GM12874 (cell line): ENCODE measurements around the gene SMARCA4.

Experiments
- TF ChIP-seq, protein P1 (sequence below): IDR thresholded peaks from 2 replicates; pipeline ENCODE4 v1.5.1; 2011; ENCODE audit warnings: low read depth, mild to moderate bottlenecking, control low read depth, low read length, moderate library complexity; ENCODE audit not compliant: insufficient read depth

The SMARCA4 gene

DNA sequence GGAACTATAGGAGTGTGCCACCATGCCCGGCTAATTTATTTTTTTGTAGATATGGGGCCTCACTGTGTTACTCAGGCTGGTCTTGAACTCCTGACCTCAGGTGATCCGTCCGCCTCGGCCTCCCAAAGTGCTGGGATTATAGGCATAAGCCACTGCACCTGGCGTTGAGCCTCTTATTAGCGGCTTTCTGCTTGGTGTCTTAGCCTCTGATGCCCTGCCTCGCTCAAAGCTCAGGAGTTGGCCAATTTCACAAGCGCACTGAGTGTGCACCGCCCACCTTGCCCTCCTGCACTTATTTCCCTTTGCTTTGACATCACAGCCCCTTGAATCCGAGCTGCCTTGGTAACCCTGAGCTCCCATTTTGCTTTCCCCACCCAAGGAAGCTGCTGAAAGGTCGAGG lies 42.5 kb upstream of the SMARCA4 start:
- TF ChIP-seq, protein P1, sequence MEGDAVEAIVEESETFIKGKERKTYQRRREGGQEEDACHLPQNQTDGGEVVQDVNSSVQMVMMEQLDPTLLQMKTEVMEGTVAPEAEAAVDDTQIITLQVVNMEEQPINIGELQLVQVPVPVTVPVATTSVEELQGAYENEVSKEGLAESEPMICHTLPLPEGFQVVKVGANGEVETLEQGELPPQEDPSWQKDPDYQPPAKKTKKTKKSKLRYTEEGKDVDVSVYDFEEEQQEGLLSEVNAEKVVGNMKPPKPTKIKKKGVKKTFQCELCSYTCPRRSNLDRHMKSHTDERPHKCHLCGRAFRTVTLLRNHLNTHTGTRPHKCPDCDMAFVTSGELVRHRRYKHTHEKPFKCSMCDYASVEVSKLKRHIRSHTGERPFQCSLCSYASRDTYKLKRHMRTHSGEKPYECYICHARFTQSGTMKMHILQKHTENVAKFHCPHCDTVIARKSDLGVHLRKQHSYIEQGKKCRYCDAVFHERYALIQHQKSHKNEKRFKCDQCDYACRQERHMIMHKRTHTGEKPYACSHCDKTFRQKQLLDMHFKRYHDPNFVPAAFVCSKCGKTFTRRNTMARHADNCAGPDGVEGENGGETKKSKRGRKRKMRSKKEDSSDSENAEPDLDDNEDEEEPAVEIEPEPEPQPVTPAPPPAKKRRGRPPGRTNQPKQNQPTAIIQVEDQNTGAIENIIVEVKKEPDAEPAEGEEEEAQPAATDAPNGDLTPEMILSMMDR = no peak

DNA sequence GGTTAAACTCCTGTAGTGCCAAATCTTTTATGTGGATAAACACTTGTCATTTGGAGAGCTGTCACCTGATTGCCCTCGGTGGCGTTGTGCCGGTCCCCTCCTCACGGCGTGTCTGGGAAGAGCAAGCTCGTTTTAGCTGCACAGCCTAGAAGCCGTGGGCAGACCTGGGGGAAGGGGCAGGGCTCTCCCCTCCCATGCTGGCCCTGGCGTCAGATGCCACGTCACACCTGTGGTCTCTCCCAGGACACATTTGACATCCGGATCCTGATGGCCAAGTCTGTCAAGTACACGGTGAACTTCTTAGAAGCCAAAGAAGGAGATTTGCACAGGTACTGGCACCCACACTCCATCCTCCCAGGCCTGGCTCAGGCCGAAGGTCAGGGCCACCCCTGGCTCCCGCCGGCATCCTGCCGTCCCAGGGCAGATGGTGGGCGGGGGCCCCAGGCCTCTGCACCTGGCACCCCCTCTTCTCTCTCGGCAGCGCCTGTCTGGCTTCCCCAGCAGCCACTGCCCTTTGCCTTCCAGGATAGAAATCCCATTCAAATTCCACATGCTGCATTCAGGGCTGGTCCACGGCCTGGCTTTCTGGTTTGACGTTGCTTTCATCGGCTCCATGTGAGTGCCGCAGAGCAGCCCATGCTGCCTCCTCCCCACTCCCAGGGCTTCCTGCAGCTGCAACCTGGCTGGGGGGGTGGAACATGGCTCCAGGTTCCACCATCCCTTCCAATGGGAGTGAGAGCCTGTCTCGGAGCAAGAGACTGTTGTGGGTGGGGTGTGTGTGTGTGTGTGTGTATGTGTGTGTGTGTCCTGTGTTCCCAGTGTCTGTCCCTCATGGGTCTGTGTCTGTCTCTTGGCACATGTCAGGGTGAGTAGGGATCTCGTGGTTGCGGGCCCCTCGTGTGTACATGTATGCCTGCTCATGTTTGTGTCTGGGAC lies 41.2 kb upstream of the SMARCA4 start:
- TF ChIP-seq, protein P1 = no peak

DNA sequence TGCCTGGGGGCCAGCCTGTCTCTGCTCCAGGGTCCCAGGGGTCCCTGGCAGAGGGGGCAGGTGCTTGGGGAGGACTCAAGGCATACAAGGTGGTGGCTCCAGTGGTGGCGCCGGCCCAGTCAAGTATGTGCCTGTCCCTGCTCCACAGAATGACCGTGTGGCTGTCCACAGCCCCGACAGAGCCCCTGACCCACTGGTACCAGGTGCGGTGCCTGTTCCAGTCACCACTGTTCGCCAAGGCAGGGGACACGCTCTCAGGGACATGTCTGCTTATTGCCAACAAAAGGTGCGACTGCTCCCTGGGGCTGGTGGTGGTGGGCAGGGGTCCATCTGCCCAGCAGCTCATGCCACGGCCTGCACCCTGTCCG lies 40.6 kb upstream of the SMARCA4 start:
- TF ChIP-seq, protein P1 = no peak

DNA sequence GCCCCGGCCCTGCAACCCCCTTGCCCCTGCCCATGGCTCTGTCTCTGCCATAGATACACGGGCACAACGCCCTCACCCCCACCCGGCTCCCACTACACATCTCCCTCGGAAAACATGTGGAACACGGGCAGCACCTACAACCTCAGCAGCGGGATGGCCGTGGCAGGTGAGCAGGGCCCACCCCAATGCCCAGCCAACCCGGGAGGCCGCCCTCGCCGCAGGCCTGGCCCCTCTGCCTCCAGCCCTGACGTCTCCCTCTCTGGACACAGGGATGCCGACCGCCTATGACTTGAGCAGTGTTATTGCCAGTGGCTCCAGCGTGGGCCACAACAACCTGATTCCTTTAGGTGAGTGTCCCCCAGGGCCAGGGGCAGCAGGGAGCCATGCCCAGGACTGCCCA lies 40.0 kb upstream of the SMARCA4 start:
- TF ChIP-seq, protein P1 = no peak

DNA sequence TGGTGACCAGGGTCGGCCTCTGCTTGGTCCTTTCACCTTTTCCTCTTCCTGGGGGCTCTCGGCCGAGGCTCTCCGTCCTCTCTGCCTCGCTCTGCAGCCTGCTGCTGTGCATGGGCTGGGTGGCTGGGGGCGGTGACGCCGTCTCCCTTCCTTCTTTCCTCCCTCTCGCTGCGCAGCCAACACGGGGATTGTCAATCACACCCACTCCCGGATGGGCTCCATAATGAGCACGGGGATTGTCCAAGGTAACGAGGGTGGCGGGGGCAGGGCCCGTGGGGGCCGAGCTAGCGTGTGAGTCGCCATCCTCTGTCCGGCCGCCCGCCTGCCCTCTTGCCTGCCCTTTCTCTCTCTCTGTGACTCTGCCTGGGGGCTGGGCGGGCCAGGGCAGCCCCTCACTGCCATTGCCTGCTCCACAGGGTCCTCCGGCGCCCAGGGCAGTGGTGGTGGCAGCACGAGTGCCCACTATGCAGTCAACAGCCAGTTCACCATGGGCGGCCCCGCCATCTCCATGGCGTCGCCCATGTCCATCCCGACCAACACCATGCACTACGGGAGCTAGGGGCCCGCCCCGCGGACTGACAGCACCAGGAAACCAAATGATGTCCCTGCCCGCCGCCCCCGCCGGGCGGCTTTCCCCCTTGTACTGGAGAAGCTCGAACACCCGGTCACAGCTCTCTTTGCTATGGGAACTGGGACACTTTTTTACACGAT lies 39.5 kb upstream of the SMARCA4 start:
- TF ChIP-seq, protein P1 = no peak

DNA sequence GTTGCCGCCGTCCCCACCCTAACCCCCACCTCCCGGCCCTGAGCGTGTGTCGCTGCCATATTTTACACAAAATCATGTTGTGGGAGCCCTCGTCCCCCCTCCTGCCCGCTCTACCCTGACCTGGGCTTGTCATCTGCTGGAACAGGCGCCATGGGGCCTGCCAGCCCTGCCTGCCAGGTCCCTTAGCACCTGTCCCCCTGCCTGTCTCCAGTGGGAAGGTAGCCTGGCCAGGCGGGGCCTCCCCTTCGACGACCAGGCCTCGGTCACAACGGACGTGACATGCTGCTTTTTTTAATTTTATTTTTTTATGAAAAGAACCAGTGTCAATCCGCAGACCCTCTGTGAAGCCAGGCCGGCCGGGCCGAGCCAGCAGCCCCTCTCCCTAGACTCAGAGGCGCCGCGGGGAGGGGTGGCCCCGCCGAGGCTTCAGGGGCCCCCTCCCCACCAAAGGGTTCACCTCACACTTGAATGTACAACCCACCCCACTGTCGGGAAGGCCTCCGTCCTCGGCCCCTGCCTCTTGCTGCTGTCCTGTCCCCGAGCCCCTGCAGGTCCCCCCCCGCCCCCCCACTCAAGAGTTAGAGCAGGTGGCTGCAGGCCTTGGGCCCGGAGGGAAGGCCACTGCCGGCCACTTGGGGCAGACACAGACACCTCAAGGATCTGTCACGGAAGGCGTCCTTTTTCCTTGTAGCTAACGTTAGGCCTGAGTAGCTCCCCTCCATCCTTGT lies 38.8 kb upstream of the SMARCA4 start:
- TF ChIP-seq, protein P1 = no peak

DNA sequence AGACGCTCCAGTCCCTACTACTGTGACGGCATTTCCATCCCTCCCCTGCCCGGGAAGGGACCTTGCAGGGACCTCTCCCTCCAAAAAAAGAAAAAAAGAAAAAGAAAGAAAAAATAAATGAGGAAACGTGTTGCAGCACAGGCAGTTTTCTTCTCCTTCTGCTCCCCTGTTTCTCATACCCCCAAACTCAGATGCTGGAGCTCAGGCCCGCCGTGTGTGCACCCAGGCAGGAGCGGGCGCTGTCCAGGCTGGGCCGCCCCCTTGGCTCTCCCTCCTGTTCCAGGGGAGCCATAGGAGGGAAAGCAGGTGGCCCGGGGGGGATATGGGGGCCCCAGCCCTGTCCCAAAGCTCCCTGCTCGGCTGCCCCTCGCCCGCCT lies 38.2 kb upstream of the SMARCA4 start:
- TF ChIP-seq, protein P1 = no peak
